ENCODE results near the gene HCRTR1.

The HCRTR1 gene

DNA sequence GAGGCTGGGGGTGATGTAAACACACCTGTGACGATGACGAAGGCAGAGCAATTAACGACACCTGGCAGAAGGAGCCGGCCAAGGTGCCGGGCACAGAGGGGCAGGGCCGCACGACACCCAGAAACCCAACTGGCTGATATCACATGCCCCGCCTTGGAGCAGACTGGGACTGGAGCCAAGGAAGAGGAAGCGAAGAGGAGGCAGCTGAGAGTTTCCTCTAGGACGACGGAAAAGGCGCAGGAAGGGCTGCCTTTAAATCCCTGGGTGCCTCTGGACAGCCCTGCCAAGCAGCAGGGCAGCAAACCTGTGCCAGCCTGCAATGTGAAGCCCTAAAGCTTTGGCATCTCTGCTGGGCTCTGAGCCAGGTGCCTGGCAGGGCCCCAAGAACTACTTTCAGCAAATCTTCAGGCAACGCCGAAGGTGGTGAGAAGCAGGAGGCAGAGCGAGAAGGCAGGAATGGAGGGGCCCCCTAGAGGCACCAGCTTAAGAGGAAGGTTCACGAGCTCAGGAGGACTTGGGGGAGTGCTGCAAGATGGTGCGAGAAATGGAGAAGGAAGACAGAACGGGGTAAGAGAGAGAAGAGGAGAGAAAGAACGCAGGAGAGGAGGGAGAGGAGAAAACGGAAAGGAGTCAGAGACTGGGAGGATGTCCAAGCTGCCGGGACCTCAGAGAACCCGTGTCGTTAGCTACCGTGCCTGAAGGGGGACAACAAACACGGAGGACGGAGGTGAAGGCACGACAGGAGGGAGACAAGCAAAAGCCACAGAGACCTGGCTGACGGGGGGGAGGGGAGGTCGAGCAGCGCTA lies 52.5 kb downstream of the HCRTR1 start:
- DNase-seq: peak; percentile 88

DNA sequence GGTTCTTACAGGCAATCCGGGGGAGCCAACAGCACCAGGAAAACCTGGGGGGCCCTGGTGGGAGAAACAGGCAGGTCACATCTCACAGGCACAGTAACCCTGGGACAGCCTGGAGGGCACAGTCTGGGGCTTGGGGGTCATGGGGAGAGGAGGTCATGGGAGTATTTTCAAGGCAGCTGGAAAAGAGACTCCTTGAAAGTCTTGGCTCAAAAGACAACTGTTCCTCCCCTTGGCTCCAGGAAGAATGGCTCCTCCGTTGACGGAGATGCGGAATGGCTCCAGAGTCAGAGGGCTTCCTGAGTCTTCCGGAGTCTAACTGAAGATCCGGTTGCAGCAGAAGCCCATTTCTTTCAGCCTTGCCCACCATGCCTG lies 53.1 kb downstream of the HCRTR1 start:
- no peak for DNase-seq

DNA sequence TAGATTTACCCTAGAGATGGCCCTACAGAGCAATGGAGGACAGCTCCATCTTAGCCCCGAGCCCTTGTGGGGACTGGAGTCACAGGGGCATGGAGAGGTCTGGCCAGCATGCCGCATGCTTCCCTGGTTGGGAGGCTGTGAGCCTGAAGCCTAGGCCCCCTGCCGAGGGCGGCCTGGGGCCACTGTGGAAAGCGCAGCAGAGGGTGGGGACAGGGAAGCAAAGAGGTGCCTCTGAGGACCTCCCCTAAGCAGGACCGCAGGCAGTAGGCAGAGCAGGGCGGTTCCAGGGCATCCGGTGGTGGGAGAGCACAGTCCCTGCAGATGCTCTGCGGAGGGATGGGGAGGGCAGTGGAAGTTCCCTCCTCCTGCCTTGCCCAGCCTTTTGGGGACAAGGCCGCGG lies 53.7 kb downstream of the HCRTR1 start:
- no peak for DNase-seq

DNA sequence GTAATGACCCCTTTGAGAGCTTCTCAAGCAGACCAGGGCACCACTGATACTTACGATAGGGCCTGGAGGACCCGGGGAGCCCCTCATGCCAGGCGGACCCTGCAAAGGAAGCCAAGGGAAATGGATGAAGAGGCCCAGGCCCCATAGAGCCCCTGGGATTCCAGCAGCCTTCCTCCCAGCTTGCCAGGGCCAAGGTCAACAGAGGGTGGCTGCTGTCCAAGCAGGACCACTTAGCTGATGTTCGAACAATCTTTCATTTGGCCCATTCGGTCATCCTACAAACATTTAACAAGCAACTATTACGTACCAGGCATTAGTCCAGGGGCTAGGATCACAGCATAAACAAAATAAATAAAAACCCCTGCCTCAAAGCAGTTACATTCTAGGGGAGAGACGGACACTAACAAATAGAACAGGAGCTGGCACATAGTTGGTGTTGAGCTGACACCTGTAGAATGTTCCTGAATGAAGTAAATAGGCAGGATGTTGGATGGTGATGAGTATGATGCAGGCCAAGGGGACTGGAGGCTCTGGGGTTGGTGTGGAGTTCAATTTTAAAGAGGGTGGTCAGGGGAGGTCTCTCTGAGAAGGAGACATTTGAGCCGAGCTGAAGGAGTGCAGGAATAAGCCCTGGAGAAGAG lies 54.2 kb downstream of the HCRTR1 start:
- no peak for DNase-seq

DNA sequence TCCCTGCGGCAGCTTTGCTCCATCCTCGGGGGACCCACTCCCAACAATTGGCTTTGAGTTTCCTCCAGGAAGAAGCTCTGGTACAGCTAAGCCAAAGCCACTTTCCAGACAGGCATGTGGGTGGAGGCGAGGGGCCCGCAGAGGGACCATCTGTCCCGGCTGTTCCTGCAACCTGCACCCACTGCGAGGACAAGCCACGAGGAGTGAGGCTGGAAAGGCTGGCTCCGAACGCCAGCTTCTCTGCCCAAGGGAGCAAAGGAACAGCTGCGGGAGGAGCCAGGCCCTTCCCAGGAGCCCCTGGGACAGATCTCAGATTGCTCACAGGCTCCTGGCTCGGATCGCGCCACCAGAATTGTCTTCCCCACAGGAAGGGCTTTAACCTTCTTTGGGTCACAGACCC lies 55.5 kb downstream of the HCRTR1 start:
- no peak for DNase-seq

DNA sequence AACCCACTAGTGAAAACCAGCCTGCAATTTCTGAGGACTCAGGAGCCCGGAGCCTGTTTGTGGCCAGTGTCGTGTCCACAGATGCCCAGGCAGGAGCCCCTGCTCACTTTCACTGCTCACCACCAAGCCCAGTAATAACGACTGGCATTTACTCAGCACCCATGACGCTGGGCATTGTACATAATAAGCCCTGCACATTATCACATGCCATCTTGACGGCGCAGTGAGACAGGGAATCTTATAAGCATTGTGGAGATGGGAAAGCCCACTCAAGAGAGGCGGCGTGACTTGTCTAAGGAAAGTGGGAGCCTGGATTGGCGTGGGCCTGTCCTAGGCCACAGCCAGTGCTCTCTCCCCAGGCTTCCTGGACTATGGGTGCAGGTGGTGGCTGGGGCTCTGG lies 55.9 kb downstream of the HCRTR1 start:
- no peak for DNase-seq

DNA sequence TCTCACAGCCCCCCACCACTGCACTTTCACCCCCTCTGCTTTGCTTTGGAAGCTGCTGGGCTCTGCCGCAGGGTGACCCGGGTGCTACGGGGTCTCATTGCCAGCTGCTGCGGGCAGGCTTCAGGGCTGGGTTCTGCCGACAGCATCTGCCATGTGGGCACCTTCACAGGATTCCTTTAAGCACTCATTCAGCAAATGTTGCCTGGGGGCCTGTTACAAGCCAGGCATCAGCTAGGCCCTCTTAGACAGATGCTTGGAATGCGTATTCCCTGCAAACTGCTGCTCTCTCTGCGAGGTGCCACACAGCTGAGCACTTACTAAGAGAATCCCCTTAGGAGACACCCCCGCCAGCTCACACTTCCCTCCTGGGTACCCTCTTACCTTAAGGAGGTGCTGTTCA lies 57.1 kb downstream of the HCRTR1 start:
- no peak for DNase-seq

DNA sequence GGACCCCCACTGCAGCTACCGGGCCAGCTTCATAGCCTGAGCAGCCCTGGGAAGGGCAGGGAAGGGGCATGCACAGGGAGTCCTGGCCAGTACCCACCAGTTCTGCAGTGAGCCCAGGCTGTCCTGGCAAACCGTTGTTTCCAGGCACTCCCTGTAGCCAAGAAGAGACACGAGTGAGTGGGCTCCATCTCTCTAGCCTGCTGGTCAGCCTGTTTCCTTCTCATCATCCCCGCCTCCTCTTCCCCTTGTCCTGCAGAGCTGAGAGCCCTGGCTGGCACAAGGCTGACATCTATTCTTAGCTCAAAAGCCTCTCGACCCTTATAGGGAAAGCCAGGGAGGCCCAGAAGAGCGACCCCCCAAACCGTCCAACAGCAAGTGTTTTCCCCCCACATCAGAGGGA lies 57.7 kb downstream of the HCRTR1 start:
- DNase-seq: no peak

DNA sequence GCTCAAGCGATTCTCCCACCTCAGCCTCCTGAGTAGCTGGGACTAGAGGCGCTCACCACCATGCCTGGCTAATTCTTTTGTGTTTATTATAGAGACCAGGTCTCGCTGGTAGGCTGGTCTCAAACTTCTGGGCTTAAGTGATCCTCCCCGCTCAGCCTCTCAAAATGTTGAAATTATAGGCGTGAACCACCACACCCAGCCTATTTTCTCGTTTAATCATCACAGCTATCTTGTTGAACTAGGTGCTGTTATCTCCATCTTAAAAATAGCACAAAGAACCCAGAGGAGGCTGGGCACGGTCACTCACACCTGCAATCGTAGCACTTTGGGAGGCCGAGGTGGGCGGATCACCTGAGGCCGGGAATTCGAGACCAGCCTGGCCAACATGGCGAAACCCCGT lies 58.3 kb downstream of the HCRTR1 start:
- no peak for DNase-seq

Data from NCI-H2029 (cell line).